SHP77 treated with DMSO at 0.1 percent for 48 hours (cell line): ENCODE measurements around the gene NELL1.

Experiments used
- DNase-seq: peaks from one replicate; lab custom pipeline; 2025; lab: John Stamatoyannopoulos, UW

Gene NELL1

DNA sequence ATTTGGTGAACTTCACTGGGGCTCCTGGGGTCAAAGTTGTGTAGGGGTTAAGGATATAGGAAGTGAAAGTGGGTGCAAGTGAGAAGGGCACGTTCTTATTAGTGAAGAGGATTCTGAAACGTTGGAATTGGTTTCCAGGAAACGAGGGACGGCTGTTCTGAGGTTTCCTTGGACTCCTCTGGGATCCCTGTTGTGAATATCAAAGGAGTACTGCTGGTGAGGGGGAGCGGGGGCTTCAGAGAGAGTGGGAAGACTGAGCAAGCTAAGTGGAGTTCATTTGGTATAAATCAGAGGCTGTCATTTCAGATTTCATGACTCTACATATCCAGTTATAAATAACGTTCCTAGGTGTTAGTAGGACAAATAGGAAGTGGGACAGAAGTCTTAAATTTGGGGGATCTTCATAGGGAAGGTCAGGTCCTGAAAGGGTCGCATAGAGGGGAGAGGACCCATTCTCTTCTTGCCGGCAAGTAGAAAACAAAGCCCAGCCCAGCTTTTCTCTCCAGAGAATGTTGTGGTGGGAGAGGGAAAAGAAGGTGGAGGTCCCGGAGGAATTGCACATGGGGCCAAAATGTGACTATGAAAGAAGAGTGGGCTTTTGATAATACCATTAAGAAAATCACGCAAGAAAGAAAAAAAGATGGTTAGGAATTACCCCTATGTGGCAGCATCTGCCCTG is 1.1 kb upstream of the NELL1 start:
- DNase-seq = no peak

DNA sequence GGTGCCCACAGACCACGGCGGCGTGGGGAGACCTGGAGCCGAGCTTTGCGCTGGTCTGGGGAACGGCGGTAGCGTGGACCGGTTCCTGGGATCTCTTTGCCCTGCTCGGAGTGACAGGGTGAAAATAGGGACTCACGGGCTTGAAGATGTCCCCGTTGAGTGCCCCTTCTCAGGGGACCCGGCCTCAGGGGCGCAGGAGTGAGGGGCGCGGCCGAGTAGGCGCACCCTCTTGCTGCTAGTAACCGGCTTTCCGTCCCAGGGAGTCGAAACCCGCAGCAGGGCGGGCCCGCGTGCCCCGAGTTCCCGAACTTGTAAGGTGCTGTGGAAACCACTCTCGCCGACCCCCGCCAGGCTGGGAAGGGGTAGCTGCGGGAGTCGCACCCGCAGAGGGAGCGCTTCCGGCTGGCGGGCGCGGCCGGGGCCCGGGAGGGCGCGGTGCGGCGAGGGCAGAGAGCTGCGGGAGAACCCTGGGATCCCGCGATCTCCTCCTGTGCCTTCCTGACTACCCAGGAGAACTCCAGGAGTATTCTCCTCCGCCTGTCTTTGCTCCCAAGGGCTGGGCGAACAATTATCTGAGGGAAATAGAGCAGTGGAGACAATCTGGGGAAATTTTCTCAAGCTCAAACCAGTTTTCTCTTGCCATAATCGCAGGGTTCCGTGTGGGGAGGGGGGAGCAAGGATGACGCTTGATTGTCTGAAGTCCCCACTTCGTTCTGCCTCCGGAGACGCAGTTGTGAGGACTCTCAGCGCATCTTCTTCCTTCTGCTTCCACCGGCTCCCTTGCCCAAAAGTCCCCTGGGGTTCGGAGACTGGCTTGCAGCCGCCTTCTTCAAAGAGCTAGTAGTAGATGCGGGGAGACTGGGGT is 666 bp downstream of the NELL1 start:
- DNase-seq = no peak

DNA sequence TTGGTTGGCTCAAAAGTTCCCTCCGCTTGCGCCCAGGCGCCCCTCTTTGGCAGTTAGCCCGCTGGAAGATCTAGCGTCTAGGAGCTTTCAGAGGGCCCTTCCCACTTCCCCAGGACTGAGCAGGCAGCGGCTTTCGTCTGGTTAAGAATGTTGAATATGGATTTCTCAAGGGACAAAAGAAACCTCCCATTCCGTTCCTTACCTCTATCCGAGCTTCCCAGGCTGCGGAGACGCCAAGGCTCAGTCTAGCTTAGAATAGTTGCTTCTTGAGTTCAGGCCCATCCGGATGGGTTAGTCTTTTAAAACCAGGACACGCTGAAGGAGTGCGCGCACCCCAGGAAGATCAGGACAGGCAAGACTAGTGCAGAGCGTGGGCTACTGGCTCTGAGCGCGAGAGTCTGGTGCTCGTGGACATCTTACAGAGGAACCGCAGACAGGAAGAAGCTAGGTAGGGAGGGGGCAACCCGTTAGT is 1.6 kb downstream of the NELL1 start:
- DNase-seq = no peak

DNA sequence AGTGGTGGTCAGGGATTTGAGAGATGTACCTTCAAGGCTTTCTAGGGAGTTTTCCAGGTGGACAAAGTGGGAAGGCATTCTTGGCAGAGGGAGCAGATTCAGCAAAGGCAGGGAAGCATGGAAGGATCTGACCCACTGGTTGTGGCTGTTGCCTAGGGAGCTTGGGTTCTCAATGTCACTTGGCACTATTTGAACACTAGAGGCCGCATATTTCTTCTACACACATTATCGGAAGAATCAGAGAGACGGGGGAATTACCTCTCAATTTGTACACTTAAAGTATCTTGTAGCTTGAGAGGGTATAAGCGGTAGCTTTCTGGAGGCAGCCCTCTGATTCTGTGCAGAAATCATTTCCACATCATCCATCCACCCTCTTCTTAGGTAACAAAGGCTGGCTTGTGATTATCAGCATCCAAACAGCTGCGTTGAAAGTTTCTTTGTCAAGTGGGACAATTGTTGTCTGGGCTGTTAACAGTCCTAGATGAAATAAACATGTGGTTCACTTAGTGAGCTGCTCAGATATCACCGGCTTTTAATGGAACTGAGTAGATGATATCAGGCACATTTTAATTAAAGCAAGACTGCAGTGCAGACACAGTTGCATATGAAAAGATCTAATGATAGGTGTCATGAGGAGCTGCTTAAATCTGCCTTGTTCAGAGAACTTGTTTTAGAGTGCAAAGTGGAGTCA is 2.6 kb downstream of the NELL1 start:
- no peak for DNase-seq

DNA sequence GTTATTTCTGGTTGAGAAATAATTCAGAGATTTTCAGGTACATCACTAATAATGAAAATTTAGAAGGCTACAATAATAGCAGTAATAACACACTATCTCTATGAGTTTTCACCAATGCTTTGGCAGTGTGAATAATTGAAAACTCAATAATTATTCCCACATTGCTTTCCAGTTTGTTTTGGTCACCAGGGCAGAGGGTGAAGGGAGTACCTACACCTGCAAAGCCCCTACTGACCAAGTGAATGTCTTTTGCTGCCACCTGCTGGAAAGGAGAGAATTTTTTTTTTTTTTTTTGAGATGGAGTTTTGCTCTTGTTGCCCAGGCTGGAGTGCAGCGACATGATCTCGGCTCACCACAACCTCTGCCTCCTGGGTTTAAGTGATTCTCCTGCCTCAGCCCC is 3.2 kb downstream of the NELL1 start:
- peak; percentile 12 for DNase-seq

DNA sequence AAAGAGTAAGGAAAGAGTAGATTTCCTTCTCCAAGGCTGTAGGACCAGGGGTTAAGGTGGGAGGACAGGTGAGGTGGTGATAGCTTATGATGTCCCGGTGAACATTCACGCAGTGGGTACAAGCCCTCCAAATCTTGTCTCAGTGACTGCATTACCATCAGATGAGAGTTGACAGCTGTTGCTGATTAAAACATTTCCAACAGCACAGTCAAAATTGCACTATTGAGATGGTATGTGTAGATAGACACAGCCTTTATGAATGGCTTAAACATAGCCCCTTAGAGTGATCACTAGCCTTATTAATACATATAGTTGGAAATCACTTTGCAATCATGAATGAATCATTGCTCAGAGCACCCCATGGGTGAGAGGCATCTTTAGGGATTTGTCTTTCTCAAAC is 7.3 kb downstream of the NELL1 start:
- DNase-seq = no peak

DNA sequence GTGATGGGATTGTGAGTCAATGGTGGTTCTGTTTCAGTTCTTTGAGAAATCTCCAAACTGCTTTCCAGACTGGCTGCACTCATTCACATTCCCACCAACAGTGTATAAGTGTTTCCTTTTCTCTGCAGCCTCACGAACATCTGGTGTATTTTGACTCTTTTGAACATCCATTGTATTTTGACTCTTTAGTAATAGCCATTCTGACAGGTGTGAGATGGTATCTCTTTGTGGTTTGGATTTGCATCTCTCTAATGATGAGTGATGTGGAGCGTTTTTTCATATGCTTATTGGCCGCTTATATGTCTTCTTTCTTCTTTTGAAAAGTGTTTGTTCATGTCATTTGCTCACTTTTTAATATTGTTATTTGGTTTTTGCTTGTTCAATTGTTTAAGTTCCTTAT is 19.4 kb downstream of the NELL1 start:
- no peak for DNase-seq

DNA sequence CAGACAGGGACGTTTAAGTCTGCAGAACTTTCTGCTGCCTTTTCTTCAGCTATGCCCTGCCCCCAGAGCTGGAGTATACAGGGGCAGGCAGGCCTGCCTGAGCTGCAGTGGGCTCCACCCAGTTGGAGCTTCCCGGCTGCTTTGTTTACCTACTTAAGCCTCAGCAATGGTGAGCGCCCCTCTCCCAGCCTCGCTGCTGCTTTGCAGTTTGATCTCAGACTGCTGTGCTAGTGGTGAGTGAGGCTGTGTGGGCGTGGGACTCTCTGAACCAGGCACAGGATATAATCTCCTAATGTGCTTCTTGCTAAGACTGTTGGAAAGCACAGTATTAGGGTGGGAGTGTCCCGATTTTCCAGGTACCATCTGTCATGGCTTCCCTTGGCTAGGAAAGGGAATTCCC is 38.5 kb downstream of the NELL1 start:
- peak; percentile 5 for DNase-seq

DNA sequence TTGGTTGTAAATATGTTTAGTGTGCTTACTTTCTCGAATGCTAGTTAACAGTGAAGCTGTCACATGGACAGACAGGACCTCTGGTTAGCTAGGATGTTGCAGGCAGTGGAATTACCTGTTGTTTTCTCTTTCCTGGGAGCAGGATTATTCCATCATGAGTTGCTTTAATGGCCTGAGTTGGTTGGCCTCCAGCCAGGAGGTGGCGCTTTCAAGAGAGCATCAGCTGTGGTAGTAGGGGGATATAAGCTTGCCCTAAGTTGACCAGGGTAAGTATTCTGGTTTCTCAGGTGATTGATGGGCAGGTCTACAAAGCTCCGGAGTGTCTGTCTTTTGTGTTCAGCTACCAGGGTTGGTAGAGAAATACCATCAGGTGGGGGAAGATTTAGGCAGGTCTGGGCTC is 43.5 kb downstream of the NELL1 start:
- DNase-seq = no peak

DNA sequence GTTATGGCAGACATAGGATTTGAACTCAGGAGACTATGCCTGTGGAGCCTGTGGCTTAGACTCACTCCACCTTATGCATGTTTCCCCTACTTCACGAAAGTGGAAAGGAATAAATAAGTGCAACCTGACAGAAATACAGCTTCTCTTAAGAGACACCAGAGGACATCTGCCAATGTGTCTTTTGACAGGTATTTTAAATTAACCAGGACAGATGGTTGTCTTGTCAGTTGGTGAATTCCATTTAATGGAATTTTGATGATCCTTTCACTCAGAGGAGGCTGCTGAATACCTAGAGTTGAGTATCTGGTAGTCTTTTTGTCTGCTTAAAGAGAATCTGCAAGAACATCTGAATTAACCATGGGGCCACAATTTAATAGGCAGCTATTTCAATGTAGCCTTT is 46.1 kb downstream of the NELL1 start:
- DNase-seq = no peak

DNA sequence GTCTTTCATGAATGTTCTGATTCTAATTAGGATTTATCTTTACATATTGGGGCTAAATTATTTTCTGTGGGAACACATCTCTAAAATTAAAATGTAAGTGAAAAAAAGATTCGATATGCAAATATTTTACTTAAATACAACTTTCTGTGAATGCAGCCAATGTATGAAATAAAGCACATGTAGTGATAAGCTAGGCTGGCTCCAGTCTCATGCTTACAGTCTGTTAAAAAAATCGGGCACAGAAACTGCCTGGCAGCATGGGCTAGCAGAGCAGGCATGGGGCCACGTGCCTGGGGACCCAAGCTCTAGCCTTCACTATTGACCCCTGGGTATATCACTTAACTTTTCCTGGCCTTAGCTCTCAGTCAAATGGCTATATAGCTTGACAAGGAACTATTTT is 46.5 kb downstream of the NELL1 start:
- DNase-seq = no peak

DNA sequence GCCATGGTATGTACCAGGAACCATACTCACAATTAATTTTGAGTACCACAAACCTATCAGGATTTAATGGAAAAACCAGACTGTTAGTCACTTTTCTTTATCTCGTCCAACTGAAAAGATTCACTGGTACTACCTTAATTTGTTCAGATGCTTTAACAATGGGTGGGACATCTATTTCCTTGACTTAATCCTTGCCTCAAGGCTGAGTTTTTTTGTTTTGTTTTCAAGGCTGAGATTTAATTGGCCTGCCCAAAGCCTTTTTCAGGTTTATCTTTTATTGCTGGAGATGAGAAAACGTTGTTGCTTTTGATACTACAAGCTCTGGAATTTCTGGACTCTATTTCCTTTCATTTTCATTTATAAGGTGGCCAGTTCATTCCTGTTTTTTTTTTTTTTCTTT is 50.4 kb downstream of the NELL1 start:
- no peak for DNase-seq

DNA sequence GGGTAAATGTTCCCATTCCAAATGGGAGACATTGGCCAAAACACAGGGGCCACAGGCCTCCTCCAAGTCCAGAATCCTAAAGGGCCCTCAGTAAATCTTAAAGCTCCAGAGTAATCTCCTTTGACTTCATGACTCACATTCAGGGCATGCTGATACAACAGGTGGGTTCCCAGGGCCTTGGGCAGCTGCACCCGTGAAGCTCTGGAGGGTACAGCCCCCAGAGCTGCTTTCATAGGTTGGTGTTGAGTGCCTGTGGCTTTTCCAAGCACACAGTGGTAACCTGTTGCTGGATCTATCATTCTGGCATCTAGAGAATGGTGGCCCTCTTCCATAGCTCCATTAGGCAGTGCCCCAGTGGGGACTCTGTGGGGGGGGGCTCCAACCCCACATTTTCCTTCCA is 54.0 kb downstream of the NELL1 start:
- DNase-seq = no peak

DNA sequence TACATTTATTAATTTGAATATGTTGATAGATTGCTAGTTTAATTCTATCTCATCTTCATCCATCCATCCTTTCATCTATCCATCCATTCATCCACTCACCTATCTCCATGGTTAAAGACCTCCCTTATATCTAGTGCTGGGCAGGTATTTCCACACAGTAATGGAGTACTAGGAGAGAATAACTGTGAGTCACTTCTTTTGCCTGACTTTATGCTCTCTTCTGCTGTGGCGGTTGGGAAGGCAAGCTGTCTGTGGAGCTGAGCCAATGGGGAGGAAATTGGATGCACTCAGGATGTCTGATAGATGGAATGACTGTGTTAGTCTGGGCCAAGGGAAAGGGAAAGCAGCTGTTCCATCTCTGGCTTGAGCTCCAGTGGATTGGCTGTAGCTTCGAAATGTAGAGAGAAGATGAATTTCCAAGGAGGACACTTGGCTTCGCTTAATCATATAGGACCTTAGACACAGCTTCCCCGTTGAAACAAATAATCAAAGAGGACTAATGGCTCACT is 60.3 kb downstream of the NELL1 start:
- DNase-seq = no peak

DNA sequence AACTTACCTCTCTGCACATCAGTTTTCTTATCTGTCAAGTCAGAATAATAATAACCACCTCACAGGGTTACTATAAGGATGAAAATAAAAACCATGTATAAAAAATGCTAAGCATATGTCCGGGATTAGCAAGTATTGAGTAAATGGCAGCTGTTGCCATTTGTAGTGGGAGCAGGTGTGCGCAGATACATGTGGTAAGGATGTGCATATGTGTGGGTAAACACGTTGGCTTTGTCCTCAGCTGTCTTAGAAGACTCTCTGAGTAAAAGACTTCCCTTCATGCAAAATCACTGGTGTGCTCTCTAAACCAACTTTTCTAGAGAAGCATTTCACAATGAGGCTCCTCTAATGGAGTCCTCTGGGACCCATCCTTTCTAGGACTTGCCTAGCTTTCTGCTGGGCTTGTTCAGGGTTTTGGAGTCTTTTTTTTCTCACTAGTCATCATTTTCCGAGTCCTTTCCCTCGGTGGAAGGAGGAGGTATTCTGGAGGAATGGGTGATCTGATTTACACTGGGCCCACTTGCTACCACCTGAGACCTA is 62.4 kb downstream of the NELL1 start:
- DNase-seq = no peak

DNA sequence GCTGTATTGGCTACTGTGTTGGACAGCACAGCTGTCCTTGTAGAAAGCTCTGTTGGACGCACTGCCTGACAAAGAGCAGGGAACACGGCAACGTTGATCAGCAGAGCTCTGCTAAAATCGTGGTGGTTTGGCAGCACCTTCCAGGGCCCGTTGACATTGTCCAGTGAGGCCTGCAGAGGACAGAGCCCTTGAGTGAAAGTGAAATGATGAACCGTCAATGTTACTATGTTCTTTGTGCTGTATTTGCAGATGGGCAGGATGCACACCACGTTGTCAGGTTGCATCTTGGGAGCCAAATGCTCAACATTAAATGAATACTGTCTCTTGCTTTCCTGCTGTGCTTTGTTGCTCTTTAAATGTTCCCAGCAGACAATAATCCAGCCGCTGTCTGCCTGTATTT is 69.7 kb downstream of the NELL1 start:
- DNase-seq = no peak

DNA sequence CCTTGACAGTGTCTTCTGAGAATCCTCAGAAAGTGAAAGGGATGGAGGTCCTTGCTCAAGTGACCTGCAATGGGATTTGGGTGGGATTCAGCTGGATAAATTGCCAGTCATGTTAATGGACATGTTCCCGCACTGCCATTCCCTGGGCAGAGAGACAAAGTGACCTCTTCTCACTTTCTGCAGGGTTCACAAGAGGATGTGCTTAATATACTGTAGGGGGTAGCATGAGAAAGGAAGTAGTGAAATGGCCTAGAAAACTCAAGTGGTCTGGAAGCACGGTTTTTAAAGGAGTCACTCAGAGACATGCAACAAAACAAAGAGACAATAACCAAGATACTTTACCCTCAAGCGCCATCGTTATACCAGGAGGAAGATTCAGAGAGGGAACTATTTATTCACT is 70.2 kb downstream of the NELL1 start:
- DNase-seq = no peak

DNA sequence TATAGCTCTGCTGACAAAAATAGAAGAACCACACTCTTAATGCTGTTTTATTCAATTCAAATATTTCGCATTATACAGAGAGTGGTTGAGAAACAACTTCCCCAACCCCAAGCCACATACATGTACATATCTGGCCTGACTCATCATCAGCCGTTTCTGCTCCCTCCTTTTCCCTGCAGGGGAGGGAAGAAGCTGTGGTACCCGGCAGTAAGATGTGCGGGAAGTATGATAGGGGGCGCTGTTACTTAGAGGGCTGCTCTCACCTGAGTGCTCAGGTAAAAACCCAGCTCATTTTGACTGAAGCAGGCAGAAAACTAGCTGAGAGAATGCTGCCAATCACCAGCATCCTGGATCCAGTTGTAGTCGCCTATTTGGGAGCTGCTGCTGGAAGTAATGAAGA is 85.5 kb downstream of the NELL1 start:
- no peak for DNase-seq

DNA sequence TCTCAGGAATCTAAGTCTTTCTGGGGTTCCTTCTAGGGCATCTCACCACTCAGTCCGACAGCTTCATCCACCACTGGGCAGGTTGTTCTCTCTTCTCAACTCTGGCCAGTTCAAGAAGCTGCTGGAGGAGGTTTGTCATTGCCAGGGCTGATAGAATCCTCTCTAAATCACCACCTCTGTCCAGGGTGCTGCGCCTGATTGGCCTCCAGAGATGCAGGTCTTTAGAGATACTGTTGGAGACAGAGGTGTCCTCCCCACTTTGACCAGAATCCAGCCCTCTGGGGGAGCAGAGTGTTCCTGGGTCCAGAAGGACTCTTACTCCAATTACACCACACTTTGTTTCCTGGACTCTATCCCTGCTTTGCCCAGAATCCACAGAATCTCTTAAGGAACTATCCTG is 90.2 kb downstream of the NELL1 start:
- no peak for DNase-seq

DNA sequence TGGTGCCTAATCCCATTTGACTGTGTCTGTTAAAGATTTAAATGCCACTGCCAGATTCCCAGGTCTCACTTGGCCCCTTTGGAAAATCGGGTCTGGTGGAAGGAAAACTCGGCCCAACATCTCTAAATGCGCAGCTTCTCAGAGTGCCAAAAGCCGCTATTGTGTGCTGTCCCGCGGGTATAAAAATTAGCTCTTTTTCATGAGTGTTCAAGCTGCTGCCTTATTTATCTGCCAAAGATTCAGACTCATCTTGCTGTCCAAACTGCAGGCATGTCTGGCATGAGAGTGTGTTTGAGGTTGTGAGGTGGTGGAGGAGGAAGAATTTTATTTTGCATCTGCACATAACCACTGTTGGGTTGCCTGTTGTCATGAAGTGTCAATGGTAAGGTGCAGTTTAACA is 91.4 kb downstream of the NELL1 start:
- DNase-seq = no peak

DNA sequence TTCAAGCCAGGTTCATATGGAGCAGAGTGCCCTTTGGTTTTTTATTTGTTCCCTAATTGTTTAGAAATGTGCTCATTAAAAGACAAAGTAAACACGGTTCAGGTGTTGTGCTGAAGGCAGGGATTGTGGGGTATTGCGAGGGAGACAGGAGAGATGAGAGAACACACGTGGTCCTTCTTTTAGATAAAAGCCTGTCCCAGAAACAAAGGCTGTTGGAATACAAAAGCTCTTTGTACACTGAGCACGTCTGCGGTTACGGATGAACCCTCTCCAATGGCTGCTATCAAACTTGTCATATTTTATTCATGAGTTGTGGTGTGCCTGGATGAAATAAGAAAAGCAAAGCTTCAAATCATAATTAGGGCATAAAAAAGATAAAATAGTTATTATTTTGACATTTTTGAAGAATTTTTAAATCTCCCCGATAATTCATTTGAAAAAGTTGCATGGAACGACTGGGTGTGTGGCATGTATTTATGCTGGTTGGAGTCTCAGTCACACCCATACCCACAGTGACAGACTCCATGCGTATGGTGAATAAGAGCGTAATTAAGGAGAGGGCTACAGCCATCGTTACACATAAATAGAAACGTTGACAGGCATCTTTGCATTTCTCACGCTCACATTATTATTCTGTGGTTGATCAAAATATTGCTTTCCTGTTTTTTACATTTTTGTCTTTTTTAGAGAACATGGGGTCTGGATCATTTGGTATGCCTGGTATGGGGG is 92.9 kb downstream of the NELL1 start:
- DNase-seq = no peak

DNA sequence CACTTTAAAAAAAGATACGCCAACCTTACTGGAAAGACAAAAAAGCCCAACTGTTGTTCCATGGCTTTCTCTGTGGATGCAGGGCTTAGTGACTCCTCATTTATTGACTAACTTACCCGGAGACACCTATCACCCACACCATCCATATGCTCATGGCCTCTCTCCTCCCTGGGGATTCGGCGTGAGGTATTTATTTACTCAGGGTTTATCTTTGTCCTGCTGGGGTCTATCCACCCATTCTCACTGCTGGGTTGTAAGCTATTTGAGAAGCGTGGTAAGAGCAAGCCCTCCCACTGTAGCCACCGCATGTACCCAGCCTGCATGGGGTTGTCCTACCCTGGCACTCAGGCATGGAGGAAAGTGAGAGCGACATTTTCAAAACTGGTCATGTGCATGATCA is 93.6 kb downstream of the NELL1 start:
- DNase-seq = no peak
